ENCODE measurements around the gene SNHG17. TPM values are rescaled to one million over a fixed set of nuclear protein-coding genes. Genes with fewer than 3 reads are reported as not detected.
"Not testable (repeated sequence)": the region's sequence is repeated elsewhere in the genome, so short reads cannot be mapped to it uniquely, and the experiment has no call there.

The SNHG17 gene
- total and polyA plus RNA-seq, 4 donors, result 10.2 to 32.3 (median 19.8) TPM

DNA sequence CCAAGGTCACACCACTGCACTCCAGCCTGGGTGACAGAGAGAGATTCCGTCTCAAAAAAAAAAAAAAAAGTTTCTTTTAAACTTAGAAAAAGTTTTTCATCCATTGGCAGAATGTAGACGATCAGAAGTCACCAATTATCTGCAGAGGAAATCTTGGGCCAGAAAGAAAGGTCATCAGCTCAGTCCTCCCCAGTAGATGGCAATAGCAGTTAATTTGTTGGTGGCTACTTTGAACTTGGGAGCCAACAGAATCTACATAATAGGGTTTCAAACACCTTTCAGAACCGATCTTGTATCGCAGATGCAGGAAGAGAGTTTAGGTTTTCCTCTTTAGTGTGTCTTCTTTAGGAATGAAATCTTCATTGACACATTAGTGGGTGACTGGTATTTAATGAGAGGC is 47.2 kb downstream of the SNHG17 start:
- WGBS (ENCODE audit: insufficient coverage), result no CpG with 5 or more reads among the region's 4 CpGs
- Histone ChIP-seq H3K27ac (ENCODE audit: low read depth, low read length) (no peak overlapping the region), H3K36me3 (ENCODE audit: control insufficient read depth, insufficient read depth, low read length) (no peaks in the 10 kb centered on the region), H3K4me3 (ENCODE audit: low read depth, low read length) (no peak overlapping the region), H3K4me1 (ENCODE audit: control insufficient read depth, insufficient read depth, low read length) (peaks cover 3% of the 10 kb centered on the region), H3K9me3 (ENCODE audit: control insufficient read depth, insufficient read depth, low read length) (no peaks in the 10 kb centered on the region), H3K27me3 (ENCODE audit: control insufficient read depth, insufficient read depth, low read length) (no peaks in the 10 kb centered on the region)
- DNase-seq (ENCODE audit: low read depth in 4 of 6, low spot score in 6 of 6), result no peak

DNA sequence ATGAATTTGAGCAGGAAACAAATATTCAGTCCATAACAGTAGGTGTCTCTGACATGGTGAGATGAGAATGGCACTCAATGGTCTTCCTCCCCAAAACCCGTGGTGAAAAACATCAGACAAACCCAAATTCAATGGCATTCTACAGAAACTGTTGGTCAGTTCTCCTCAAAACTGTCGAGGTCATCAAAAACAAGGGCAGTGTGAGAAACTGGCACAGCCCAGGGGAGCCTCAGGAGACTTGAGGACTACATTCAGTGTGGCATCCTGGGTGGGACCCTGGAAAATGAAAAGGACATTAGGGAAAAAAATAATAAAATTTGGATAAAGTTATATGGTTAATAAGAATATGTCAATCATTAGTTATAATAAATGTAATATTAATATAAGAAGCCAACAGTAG is 48.3 kb downstream of the SNHG17 start:
- Histone ChIP-seq H3K36me3 (ENCODE audit: control insufficient read depth, insufficient read depth, low read length) (no peaks in the 10 kb centered on the region), H3K9me3 (ENCODE audit: control insufficient read depth, insufficient read depth, low read length) (no peaks in the 10 kb centered on the region), H3K4me3 (ENCODE audit: low read depth, low read length) (no peak overlapping the region), H3K27me3 (ENCODE audit: control insufficient read depth, insufficient read depth, low read length) (no peaks in the 10 kb centered on the region), H3K4me1 (ENCODE audit: control insufficient read depth, insufficient read depth, low read length) (peaks cover 3% of the 10 kb centered on the region), H3K27ac (ENCODE audit: low read depth, low read length) (no peak overlapping the region)
- DNase-seq (ENCODE audit: low read depth in 4 of 6, low spot score in 6 of 6), result no peak
- WGBS (ENCODE audit: insufficient coverage), result 83% methylated on average over 2 of the region's 2 CpGs

DNA sequence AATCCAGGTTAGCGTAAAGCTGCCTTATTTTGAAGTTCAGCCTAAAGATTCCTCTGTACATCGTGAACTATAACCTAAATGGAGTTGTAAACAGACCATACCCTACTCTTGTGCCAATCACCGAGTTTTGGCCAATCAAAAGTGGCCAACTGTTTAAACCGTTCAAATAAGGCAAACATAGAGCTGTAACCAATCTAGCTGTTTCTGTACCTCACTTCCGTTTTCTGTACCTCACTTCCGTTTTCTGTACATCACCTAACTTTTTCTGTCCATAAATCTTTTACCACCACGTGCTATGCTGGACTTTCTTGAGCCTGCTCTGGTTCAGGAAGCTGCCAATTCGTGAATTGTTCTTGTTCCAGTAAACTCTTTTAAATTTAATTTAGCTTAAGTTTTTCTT is 49.1 kb downstream of the SNHG17 start:
- Histone ChIP-seq H3K9me3 (ENCODE audit: control insufficient read depth, insufficient read depth, low read length) (no peaks in the 10 kb centered on the region), H3K27ac (ENCODE audit: low read depth, low read length) (no peak overlapping the region), H3K4me1 (ENCODE audit: control insufficient read depth, insufficient read depth, low read length) (peaks cover 3% of the 10 kb centered on the region), H3K36me3 (ENCODE audit: control insufficient read depth, insufficient read depth, low read length) (no peaks in the 10 kb centered on the region), H3K4me3 (ENCODE audit: low read depth, low read length) (no peak overlapping the region), H3K27me3 (ENCODE audit: control insufficient read depth, insufficient read depth, low read length) (no peaks in the 10 kb centered on the region)
- 93% methylated on average over 6 of the region's 8 CpGs for WGBS (ENCODE audit: insufficient coverage)
- DNase-seq (ENCODE audit: low read depth in 4 of 6, low spot score in 6 of 6), result no peak

DNA sequence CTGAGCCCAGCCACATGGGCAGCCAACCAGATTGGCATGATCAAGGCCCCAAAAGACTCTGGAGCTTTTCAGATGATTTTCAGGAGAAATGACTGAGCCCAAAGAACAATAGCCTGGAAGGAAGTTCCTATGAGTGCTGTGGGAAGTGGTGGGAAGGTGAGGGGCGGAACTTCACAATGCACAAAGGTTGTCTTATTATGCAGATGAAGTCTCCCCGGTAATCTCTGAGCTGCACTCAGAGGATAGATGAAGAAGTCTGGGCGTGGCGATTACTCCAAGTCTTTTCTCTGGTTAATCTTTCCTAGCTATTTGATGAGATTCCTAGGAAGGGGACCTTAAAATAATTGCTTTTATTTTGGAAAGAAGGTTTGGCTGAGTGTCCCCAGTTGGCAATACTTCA is 52.0 kb downstream of the SNHG17 start:
- Histone ChIP-seq H3K4me1 (ENCODE audit: control insufficient read depth, insufficient read depth, low read length) (no peaks in the 10 kb centered on the region), H3K9me3 (ENCODE audit: control insufficient read depth, insufficient read depth, low read length) (no peaks in the 10 kb centered on the region), H3K27ac (ENCODE audit: low read depth, low read length) (no peak overlapping the region), H3K27me3 (ENCODE audit: control insufficient read depth, insufficient read depth, low read length) (no peaks in the 10 kb centered on the region), H3K4me3 (ENCODE audit: low read depth, low read length) (no peak overlapping the region), H3K36me3 (ENCODE audit: control insufficient read depth, insufficient read depth, low read length) (no peaks in the 10 kb centered on the region)
- WGBS (ENCODE audit: insufficient coverage), result 72% methylated on average over 4 of the region's 4 CpGs
- no peak for DNase-seq (ENCODE audit: low read depth in 4 of 6, low spot score in 6 of 6)

DNA sequence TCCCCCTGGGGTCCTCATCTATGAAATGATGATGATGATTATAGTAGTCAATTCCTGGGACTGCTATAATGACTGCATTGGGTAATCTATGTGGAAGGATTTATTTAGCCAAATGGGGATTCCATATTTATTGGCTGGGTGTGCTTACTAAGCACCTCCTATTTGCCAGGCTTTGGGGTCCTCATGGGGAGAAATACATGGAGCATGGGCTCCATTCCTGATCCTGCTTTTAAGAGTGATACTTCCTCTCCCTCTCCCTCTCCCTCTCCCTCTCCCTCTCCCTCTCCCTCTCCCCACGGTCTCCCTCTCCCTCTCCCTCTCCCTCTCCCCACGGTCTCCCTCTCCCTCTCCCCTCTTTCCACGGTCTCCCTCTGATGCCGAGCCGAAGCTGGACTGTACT is 57.3 kb downstream of the SNHG17 start:
- no CpG with 5 or more reads among the region's 5 CpGs for WGBS (ENCODE audit: insufficient coverage)
- H3K27ac ChIP-seq (ENCODE audit: low read depth, low read length); H3K9me3 ChIP-seq (ENCODE audit: control insufficient read depth, insufficient read depth, low read length); H3K27me3 ChIP-seq (ENCODE audit: control insufficient read depth, insufficient read depth, low read length); DNase-seq (ENCODE audit: low read depth in 4 of 6, low spot score in 6 of 6); H3K4me3 ChIP-seq (ENCODE audit: low read depth, low read length); H3K4me1 ChIP-seq (ENCODE audit: control insufficient read depth, insufficient read depth, low read length); H3K36me3 ChIP-seq (ENCODE audit: control insufficient read depth, insufficient read depth, low read length): not testable (repeated sequence)

DNA sequence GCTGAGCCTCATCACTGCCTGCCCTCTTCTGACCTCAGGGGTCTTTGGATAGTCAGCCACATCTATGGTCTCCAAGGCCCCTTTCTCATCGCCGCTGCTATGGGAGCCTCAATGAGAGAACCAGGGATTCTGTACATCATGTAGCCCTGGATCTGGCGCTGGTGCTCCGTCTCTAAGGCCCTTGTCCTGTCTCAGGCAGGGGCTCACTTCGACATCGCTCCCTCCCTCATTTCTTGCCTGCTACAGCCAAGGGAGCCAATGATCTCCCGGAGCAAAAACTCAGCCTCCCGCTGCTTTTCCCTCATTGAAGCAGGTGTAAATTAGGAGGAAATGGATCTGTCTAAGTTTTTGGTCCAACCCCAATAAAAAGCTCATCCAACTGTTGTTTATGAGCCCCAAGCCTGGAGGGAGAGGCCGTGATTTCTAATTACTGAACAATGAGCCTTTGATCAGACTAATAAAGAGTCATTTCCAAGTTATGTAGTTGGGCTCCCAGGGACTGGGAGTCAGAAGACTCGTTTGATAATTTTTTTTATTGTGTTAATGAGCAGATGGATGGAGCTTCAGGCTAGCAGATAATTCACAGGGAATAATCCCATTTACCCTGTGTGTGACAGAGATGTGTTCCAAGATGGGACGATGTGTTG is 58.0 kb downstream of the SNHG17 start:
- H3K36me3 ChIP-seq (ENCODE audit: control insufficient read depth, insufficient read depth, low read length), result no peaks in the 10 kb centered on the region
- no peak overlapping the region for H3K4me3 ChIP-seq (ENCODE audit: low read depth, low read length)
- peak in 2 of 6 donors; percentile 17 to 86 for DNase-seq (ENCODE audit: low read depth in 4 of 6, low spot score in 6 of 6)
- H3K27ac ChIP-seq (ENCODE audit: low read depth, low read length), result no peak overlapping the region
- H3K9me3 ChIP-seq (ENCODE audit: control insufficient read depth, insufficient read depth, low read length), result no peaks in the 10 kb centered on the region
- H3K27me3 ChIP-seq (ENCODE audit: control insufficient read depth, insufficient read depth, low read length), result no peaks in the 10 kb centered on the region
- H3K4me1 ChIP-seq (ENCODE audit: control insufficient read depth, insufficient read depth, low read length), result peaks cover 7% of the 10 kb centered on the region
- WGBS (ENCODE audit: insufficient coverage), result 48% methylated on average over 7 of the region's 11 CpGs

DNA sequence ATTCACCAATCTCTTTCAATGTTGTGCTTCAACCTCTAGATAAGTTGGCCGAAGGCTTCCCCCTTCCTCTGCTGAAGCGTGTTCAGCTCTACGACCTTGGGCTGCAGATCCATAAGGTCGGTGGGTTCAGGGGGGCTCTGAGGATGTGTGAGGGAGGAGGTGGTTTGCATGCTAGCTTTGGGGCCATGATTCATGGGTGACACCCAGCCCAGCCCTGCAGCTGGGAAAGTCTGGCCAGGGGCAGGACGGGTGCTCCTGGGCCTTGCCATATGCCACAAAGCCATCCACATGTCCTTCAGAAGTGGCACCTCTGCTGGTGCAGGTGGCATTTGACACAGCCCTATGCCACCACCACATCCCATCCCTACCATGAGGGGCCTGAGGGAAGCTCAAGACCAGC is 61.2 kb downstream of the SNHG17 start:
- Histone ChIP-seq H3K27me3 (ENCODE audit: control insufficient read depth, insufficient read depth, low read length) (no peaks in the 10 kb centered on the region), H3K9me3 (ENCODE audit: control insufficient read depth, insufficient read depth, low read length) (no peaks in the 10 kb centered on the region), H3K27ac (ENCODE audit: low read depth, low read length) (no peak overlapping the region), H3K36me3 (ENCODE audit: control insufficient read depth, insufficient read depth, low read length) (no peaks in the 10 kb centered on the region), H3K4me1 (ENCODE audit: control insufficient read depth, insufficient read depth, low read length) (peaks cover 7% of the 10 kb centered on the region), H3K4me3 (ENCODE audit: low read depth, low read length) (no peak overlapping the region)
- 90% methylated on average over 2 of the region's 5 CpGs for WGBS (ENCODE audit: insufficient coverage)
- DNase-seq (ENCODE audit: low read depth in 4 of 6, low spot score in 6 of 6), result no peak

DNA sequence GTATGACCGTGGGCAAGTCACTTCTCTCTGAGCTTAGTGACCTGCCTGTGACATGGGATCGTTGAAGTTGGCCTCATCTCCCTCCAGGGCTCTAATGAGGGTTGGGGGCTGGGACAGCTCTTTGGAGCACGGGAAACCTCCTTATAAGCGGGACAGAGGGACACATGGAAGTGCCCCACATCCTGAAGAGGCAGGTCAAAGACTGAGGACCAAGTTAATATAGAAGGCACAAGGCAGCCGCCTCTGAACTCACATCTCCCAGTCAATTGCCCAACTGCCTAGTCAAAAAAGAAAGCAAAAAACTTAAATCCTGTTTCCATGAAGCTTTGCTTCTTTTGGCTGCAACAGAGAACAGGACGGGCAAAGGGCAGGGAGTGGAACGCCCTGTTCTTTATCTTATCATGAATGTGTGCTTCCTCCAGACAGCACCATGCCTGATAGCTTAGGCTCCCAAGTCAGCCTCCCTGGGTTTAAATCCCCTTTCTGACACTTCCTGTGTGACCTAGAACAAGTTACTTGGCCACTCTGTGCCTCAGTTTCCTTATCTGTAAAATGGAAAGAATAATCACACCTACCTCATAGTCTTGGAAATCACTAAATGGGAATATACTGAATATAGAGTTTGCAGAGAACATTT is 61.8 kb downstream of the SNHG17 start:
- Histone ChIP-seq H3K4me3 (ENCODE audit: low read depth, low read length) (no peak overlapping the region), H3K27me3 (ENCODE audit: control insufficient read depth, insufficient read depth, low read length) (no peaks in the 10 kb centered on the region), H3K36me3 (ENCODE audit: control insufficient read depth, insufficient read depth, low read length) (no peaks in the 10 kb centered on the region), H3K9me3 (ENCODE audit: control insufficient read depth, insufficient read depth, low read length) (no peaks in the 10 kb centered on the region), H3K4me1 (ENCODE audit: control insufficient read depth, insufficient read depth, low read length) (peaks cover 7% of the 10 kb centered on the region), H3K27ac (ENCODE audit: low read depth, low read length) (no peak overlapping the region)
- WGBS (ENCODE audit: insufficient coverage), result 64% methylated on average over 6 of the region's 7 CpGs
- no peak for DNase-seq (ENCODE audit: low read depth in 4 of 6, low spot score in 6 of 6)

DNA sequence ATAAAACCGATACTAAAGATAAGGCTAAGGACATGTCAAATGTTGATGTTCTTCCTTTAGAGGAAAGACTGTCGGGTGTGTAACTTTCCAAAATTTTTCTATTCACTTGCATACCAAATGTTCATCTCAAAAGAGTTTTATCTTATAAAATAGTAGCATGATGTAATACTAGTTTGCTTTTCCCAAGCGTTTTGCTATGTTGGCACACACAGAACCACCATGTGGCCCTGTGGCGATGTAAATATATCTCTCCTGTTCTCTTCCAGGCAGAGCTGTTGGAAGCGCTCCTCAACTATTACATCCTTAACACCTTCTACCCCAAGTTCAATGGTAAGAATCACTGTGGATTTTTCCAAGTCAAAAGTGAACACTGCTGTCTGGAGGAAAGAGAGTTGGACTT is 62.3 kb downstream of the SNHG17 start:
- peak in 1 of 6 donors; percentile 26 for DNase-seq (ENCODE audit: low read depth in 4 of 6, low spot score in 6 of 6)
- 80% methylated on average over 1 of the region's 5 CpGs for WGBS (ENCODE audit: insufficient coverage)
- Histone ChIP-seq H3K36me3 (ENCODE audit: control insufficient read depth, insufficient read depth, low read length) (no peaks in the 10 kb centered on the region), H3K27me3 (ENCODE audit: control insufficient read depth, insufficient read depth, low read length) (no peaks in the 10 kb centered on the region), H3K4me1 (ENCODE audit: control insufficient read depth, insufficient read depth, low read length) (peaks cover 7% of the 10 kb centered on the region), H3K27ac (ENCODE audit: low read depth, low read length) (no peak overlapping the region), H3K4me3 (ENCODE audit: low read depth, low read length) (no peak overlapping the region), H3K9me3 (ENCODE audit: control insufficient read depth, insufficient read depth, low read length) (no peaks in the 10 kb centered on the region)
